ENCODE results near the gene KHDC1L. TPM values are rescaled to one million over a fixed set of nuclear protein-coding genes. Genes with fewer than 3 reads are reported as not detected.

The KHDC1L gene
- total RNA-seq, 4 donors from 2014 or later = not detected

Other genes starting within 250 kb of the KHDC1L start
- 1 to 10 TPM in 3 of 4 donors, under 1 TPM in 1; 0.93 to 1.9 (median 1.4) TPM for gene KHDC1, start 37.7 kb upstream of the KHDC1L start, total RNA-seq
- gene DPPA5, start 128.8 kb upstream of the KHDC1L start, total RNA-seq = not detected
- not detected for gene KHDC3L, start 137.2 kb upstream of the KHDC1L start, total RNA-seq
- gene OOEP, start 144.4 kb upstream of the KHDC1L start, total RNA-seq = not detected
- gene DDX43, start 169.3 kb upstream of the KHDC1L start, total RNA-seq = 1 to 10 TPM in 3 of 4 donors, under 1 TPM in 1; 0.62 to 7.9 (median 2.8) TPM
- gene CGAS, start 226.8 kb upstream of the KHDC1L start, total RNA-seq = 1 to 10 TPM; 3.4 to 5.5 (median 4.4) TPM
- gene MTO1, start 236.2 kb upstream of the KHDC1L start, total RNA-seq = 10 to 100 TPM; 25.2 to 30.3 (median 29.4) TPM